WERI-Rb-1 (cell line): ENCODE results near the gene TOM1L2.
A peak's percentile ranks its signal among the peaks of the same experiment; 100 is the strongest.

Experiments
- DNase-seq: peaks from one replicate; pipeline ENCODE4 v3.0.0-alpha.2; 2020
- H3K27ac ChIP-seq: fragments of 250-450 bp; sonication (Bioruptor Pico); 2 replicates; pipeline ENCODE4 v1.5.1; 2020; ENCODE audit warnings: mild to moderate bottlenecking, moderate library complexity
- H3K27me3 ChIP-seq: fragments of 250-450 bp; sonication (Bioruptor Pico); 2 replicates; pipeline ENCODE4 v1.5.1; 2021; ENCODE audit warnings: mild to moderate bottlenecking, low read depth, moderate library complexity; ENCODE audit not compliant: insufficient read depth, severe bottlenecking
- H3K36me3 ChIP-seq: fragments of 250-450 bp; sonication (Bioruptor Pico); 2 replicates; pipeline ENCODE4 v1.5.1; 2020; ENCODE audit warnings: mild to moderate bottlenecking, moderate library complexity
- H3K4me3 ChIP-seq: 2 replicates; pipeline ENCODE4 v1.5.1; 2011; ENCODE audit warnings: low read depth, mild to moderate bottlenecking, control low read depth, low read length
- H3K9me3 ChIP-seq: fragments of 250-450 bp; sonication (Bioruptor Pico); 2 replicates; pipeline ENCODE4 v1.5.1; 2021; ENCODE audit warnings: mild to moderate bottlenecking, moderate library complexity; ENCODE audit not compliant: severe bottlenecking
- CTCF ChIP-seq: IDR thresholded peaks from 2 replicates; pipeline ENCODE4 v1.5.1; 2011; ENCODE audit warnings: low read depth, mild to moderate bottlenecking, control low read depth, inconsistent platforms, low read length

Gene TOM1L2

GRCh38 chr17:18009609-18010420 is 37.6 kb upstream of the TOM1L2 start:
- no peak for TF ChIP-seq CTCF
- no peak for DNase-seq
- Histone ChIP-seq H3K4me3 (no peak overlapping the region), H3K36me3 (no peaks in the 10 kb centered on the region), H3K27ac (no peak overlapping the region), H3K9me3 (no peaks in the 10 kb centered on the region), H3K27me3 (no peaks in the 10 kb centered on the region)

GRCh38 chr17:18008496-18009268 is 36.5 kb upstream of the TOM1L2 start:
- no peaks in the 10 kb centered on the region for H3K36me3 ChIP-seq
- H3K9me3 ChIP-seq = no peaks in the 10 kb centered on the region
- no peak overlapping the region for H3K4me3 ChIP-seq
- DNase-seq = no peak
- no peak for TF ChIP-seq CTCF
- H3K27ac ChIP-seq = no peak overlapping the region
- no peaks in the 10 kb centered on the region for H3K27me3 ChIP-seq

- no peaks in the 10 kb centered on the region for H3K27me3 ChIP-seq
- no peak overlapping the region for H3K27ac ChIP-seq
- H3K36me3 ChIP-seq = no peaks in the 10 kb centered on the region
- H3K9me3 ChIP-seq = no peaks in the 10 kb centered on the region
- TF ChIP-seq CTCF = no peak
- no peak overlapping the region for H3K4me3 ChIP-seq
- DNase-seq = no peak
Observed at GRCh38 chr17:18006495-18007239, 34.5 kb upstream of the TOM1L2 start.

- Histone ChIP-seq H3K27me3 (no peaks in the 10 kb centered on the region), H3K36me3 (no peaks in the 10 kb centered on the region), H3K9me3 (no peaks in the 10 kb centered on the region), H3K4me3 (no peak overlapping the region), H3K27ac (no peak overlapping the region)
- TF ChIP-seq CTCF = no peak
- DNase-seq = no peak
Observed at GRCh38 chr17:18005496-18005895, 33.3 kb upstream of the TOM1L2 start.

- Histone ChIP-seq H3K9me3 (no peaks in the 10 kb centered on the region), H3K27ac (no peak overlapping the region), H3K27me3 (no peaks in the 10 kb centered on the region), H3K36me3 (no peaks in the 10 kb centered on the region), H3K4me3 (no peak overlapping the region)
- no peak for DNase-seq
- peak; percentile 55 for TF ChIP-seq CTCF
Observed at GRCh38 chr17:18004884-18005305, 32.7 kb upstream of the TOM1L2 start.
